DMS79 treated with DMSO at 0.1 percent for 48 hours (cell line): Measurements from ENCODE around the gene SEPTIN6.

Source experiments
- DNase-seq: peaks from one replicate; lab custom pipeline; 2025; lab: John Stamatoyannopoulos, UW

SEPTIN6 gene

GRCh38 chrX:119693040-119693995 lies at the start of gene SEPTIN6:
Gene SEPTIN6 (minus strand): TSS chrX:119693168. CDS start chrX:119693105, 63 bp downstream.
- DNase-seq: peak; percentile 44

GRCh38 chrX:119738742-119739141 lies 45.8 kb upstream of the SEPTIN6 start:
- no peak for DNase-seq

GRCh38 chrX:119736206-119736764 lies 43.3 kb upstream of the SEPTIN6 start:
- no peak for DNase-seq

- DNase-seq: no peak
Measured at GRCh38 chrX:119735467-119735866, 42.5 kb upstream of the SEPTIN6 start.

GRCh38 chrX:119734897-119735339 lies 42.0 kb upstream of the SEPTIN6 start:
- peak; percentile 18 for DNase-seq

GRCh38 chrX:119729408-119730201 lies 36.6 kb upstream of the SEPTIN6 start:
- DNase-seq: peak; percentile 32

GRCh38 chrX:119728487-119728886 lies 35.5 kb upstream of the SEPTIN6 start:
- DNase-seq: no peak

GRCh38 chrX:119726900-119727555 lies 34.1 kb upstream of the SEPTIN6 start:
- no peak for DNase-seq

- DNase-seq: no peak
Measured at GRCh38 chrX:119721926-119722325, 29.0 kb upstream of the SEPTIN6 start.

- no peak for DNase-seq
Measured at GRCh38 chrX:119721487-119721886, 28.5 kb upstream of the SEPTIN6 start.

- DNase-seq: no peak
Measured at GRCh38 chrX:119709630-119710029, 16.7 kb upstream of the SEPTIN6 start.

GRCh38 chrX:119708936-119709335 lies 16.0 kb upstream of the SEPTIN6 start:
- no peak for DNase-seq

- DNase-seq: no peak
Measured at GRCh38 chrX:119706616-119707015, 13.6 kb upstream of the SEPTIN6 start.

GRCh38 chrX:119698845-119699244 lies 5.9 kb upstream of the SEPTIN6 start:
- DNase-seq: peak; percentile 21

- DNase-seq: no peak
Measured at GRCh38 chrX:119696251-119696890, 3.4 kb upstream of the SEPTIN6 start.

- no peak for DNase-seq
Measured at GRCh38 chrX:119695535-119696050, 2.6 kb upstream of the SEPTIN6 start.

GRCh38 chrX:119694601-119695534 lies 1.9 kb upstream of the SEPTIN6 start:
- no peak for DNase-seq

GRCh38 chrX:119693996-119694451 lies 1.1 kb upstream of the SEPTIN6 start:
- DNase-seq: no peak

GRCh38 chrX:119692191-119693039 lies 553 bp downstream of the SEPTIN6 start:
- DNase-seq: peak; percentile 11
